CD4-positive, alpha-beta T cell (primary cell): ENCODE results near the gene TRMT112. TPM values are rescaled to one million over a fixed set of nuclear protein-coding genes. Genes with fewer than 3 reads are reported as not detected.

Experiments used
- ATAC-seq: fragments of 200-7000 bp; cut with Tn5 transposase; one replicate; pipeline ENCODE4 v1.10.0; 2022; ENCODE audit warnings: mild to moderate bottlenecking; ENCODE audit not compliant: poor library complexity
- CTCF ChIA-PET: fragments of 350-600 bp; sonication (Branson Sonifier 250); formaldehyde crosslinking; loops from one replicate; lab custom pipeline; 2021; ENCODE audit warnings: antibody characterized with exemption, inconsistent platforms; lab: Charles Lee
- POLR2A ChIA-PET: fragments of 350-600 bp; sonication (Branson Sonifier 250); formaldehyde crosslinking; loops from one replicate; lab custom pipeline; 2021; ENCODE audit warnings: antibody characterized with exemption, inconsistent platforms; lab: Charles Lee
- DNase-seq, 14 experiments: peaks; one replicate each; pipeline ENCODE4 v3.0.0-alpha.2; 2013 to 2020; ENCODE audit warnings: mixed read lengths in 2 of 14
- H3K27ac ChIP-seq, 2 donors: one replicate each; pipeline versions ENCODE4 v1.5.1 to v1.7.0; 2013; ENCODE audit warnings: low read length in 2 of 2, low read depth in 1 of 2, mild to moderate bottlenecking in 1 of 2
- H3K27me3 ChIP-seq, 2 experiments: 1 replicate in 1 of 2; 2 replicates in 1 of 2; pipeline versions ENCODE4 v1.6.1 to v1.7.0; 2013; ENCODE audit warnings: low read length in 2 of 2, control low read depth in 1 of 2, mild to moderate bottlenecking in 1 of 2, moderate library complexity in 1 of 2; ENCODE audit not compliant: insufficient read depth in 2 of 2, control insufficient read depth in 1 of 2
- H3K36me3 ChIP-seq: one replicate; pipeline ENCODE4 v1.6.1; 2013; ENCODE audit warnings: low read length, control low read depth; ENCODE audit not compliant: insufficient read depth
- H3K4me1 ChIP-seq: one replicate; pipeline ENCODE4 v1.6.1; 2013; ENCODE audit warnings: low read length, control low read depth; ENCODE audit not compliant: insufficient read depth
- H3K4me3 ChIP-seq: one replicate; pipeline ENCODE4 v1.5.1; 2013; ENCODE audit warnings: mild to moderate bottlenecking, low read length, moderate library complexity
- H3K9me3 ChIP-seq, 2 experiments: 1 replicate in 1 of 2; 2 replicates in 1 of 2; pipeline versions ENCODE4 v1.6.1 to v1.7.0; 2013; ENCODE audit warnings: low read length in 2 of 2, mild to moderate bottlenecking in 2 of 2, control low read depth in 1 of 2, moderate library complexity in 1 of 2; ENCODE audit not compliant: control insufficient read depth in 1 of 2, insufficient read depth in 1 of 2
- H3K27ac Mint-ChIP-seq: one replicate; pipeline ENCODE4 v1.8.0; 2020; ENCODE audit warnings: mixed read lengths
- H3K27me3 Mint-ChIP-seq: one replicate; pipeline ENCODE4 v1.8.0; 2021; ENCODE audit warnings: mixed read lengths
- H3K36me3 Mint-ChIP-seq: one replicate; pipeline ENCODE4 v1.8.0; 2021; ENCODE audit warnings: low read depth, mixed read lengths
- H3K4me1 Mint-ChIP-seq: one replicate; pipeline ENCODE4 v1.8.0; 2021; ENCODE audit warnings: low read depth, mixed read lengths
- H3K4me3 Mint-ChIP-seq: one replicate; pipeline ENCODE4 v1.8.0; 2020; ENCODE audit warnings: mild to moderate bottlenecking, mixed read lengths
- H3K9me3 Mint-ChIP-seq: one replicate; pipeline ENCODE4 v1.8.0; 2020; ENCODE audit warnings: mixed read lengths
- CTCF ChIP-seq: fragments of 200-600 bp; IDR thresholded peaks from one replicate; pipeline ENCODE4 v1.8.0; 2022; ENCODE audit warnings: antibody characterized with exemption, mild to moderate bottlenecking
- intact Hi-C, 2 experiments: fragments of 100-400 bp; cut with DNase I in 1 of 2; cut with micrococcal nuclease in 1 of 2; formaldehyde crosslinking; loops; one replicate each; pipeline versions ENCODE4 v1.15.1 to v1.9.0; 2023 to 2025; cut with DNase I, micrococcal nuclease
- microRNA-seq: library from miRNA; unstranded; fragments of <30 nt; microRNA quantifications from one replicate; pipeline ENCODE4 v1.2.0, GENCODE V29; 2021; ENCODE audit warnings: borderline microRNAs expressed, borderline replicate concordance
- total RNA-seq, 174 experiments: library from RNA in 2 of 174; stranded (reverse) in 2 of 174; gene quantifications; one replicate each; pipeline ENCODE4 v1.2.3 and lab custom pipeline; 2021 to 2026

TRMT112 gene
- total RNA-seq, 2 experiments from 2014 or later: 70.5 to 71.4 TPM

DNA sequence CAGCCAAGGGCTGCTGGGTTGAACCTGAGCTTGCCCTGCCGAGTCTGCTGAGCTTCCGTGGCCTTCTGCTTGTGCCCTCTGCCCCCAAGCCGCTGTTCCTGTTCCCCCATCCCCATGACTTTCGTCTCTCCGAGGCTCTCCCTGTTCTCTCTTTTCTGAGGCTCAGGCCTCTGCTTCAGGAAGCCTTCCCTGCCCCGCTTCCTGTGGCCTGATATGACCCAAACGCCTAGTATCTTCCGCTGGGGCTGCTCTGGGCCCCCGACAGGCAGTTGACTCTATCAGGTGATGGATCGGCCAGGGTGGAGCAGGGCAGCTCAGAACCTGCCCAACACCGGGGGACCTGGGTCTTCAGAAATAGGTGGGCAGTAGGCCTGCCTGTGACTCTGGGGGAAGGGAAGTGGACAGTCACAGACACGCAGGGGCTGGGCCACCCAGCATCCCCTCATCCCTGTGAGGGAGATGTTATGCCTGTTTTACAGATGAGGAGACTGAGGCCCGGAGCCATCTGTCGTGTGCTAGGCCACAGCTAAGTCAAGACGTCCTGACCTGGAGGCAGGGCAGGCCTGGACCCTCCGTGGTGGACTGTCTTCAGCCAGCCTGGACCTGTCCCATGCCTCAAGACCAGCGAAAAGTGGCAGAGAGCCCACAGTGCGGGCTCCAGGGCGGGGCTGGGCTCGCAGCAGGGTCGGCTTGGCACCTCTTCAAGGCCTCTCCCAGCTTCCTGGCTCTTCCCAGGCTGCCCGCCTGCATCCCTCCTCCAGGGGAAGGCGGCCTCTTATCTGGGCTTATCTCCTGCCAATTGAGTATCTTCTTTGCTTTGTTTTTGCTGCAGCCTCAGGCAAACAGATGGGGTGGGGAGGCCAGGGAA is 49.1 kb downstream of the TRMT112 start:
- no peak for TF ChIP-seq CTCF
- ATAC-seq: no peak
- peaks cover 43% of the 10 kb centered on the region for H3K4me1 ChIP-seq
- H3K9me3 ChIP-seq: no peaks in the 10 kb centered on the region
- peak overlapping the region; percentile 97 for H3K4me3 ChIP-seq
- Mint-ChIP-seq H3K27me3 (peaks cover 5% of the 10 kb centered on the region), H3K4me1 (peaks cover 32% of the 10 kb centered on the region), H3K4me3 (peak overlapping the region; percentile 94), H3K27ac (peak overlapping the region; percentile 99), H3K36me3 (peaks cover 20% of the 10 kb centered on the region), H3K9me3 (no peaks in the 10 kb centered on the region)
- peak overlapping the region; percentile 92 to 99 for H3K27ac ChIP-seq
- H3K36me3 ChIP-seq: no peaks in the 10 kb centered on the region
- peak in 1 of 14 experiments; percentile 37 for DNase-seq
- ChIA-PET POLR2A (interaction anchor here (0.8 to 6.6 kb wide), 14 partner anchors 15 to 83 kb away, joined by 3 to 125 read pairs (median 20); partner anchors contain the start of genes BAD, DNAJC4, ESRRA and FERMT3), CTCF (interaction anchor here (1.4 to 3.4 kb wide), 6 partner anchors 16 to 82 kb away, joined by 4 to 19 read pairs (median 6); partner anchors contain the start of genes PPP1R14B, PRDX5, STIP1 and TRMT112)
- no peaks in the 10 kb centered on the region for H3K27me3 ChIP-seq
- intact Hi-C loops: no loop called here

DNA sequence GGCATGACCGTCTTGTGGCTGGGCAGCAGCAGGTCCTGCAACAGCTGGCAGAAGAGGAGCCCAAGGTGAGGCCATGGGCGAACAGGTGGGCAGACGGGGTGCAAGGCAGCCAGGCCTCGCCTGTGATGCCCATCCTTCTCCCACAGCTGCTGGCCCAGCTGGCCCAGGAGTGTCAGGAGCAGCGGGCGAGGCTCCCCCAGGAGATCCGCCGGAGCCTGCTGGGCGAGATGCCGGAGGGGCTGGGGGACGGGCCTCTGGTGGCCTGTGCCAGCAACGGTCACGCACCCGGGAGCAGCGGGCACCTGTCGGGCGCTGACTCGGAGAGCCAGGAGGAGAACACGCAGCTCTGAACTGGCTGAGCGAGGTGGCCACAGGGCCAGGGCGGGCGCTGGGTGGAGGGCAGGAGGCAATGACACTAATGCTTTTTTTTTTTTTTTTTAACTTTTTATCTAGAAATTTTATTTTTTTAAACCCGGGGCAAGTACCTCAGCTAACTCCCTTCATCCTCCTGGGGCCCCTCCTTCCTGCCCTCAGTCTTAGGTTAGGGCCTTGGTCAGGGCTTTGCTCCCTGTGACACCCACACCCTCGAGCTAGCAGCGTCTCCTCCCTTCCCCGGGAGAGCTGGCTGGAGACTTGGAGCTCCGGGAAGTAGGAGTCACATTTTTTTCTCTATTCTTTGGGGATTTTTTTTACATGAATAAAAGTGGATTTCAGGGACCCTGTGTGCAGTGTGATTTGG is 50.0 kb downstream of the TRMT112 start:
- Mint-ChIP-seq H3K36me3 (peaks cover 20% of the 10 kb centered on the region), H3K9me3 (no peaks in the 10 kb centered on the region)
- no peak overlapping the region for H3K4me3 ChIP-seq

More for the DNA sequence above, 50.0 kb downstream of the TRMT112 start:
- Histone ChIP-seq H3K27ac (no peak overlapping the region), H3K9me3 (no peaks in the 10 kb centered on the region), H3K27me3 (no peaks in the 10 kb centered on the region), H3K36me3 (peaks cover 7% of the 10 kb centered on the region), H3K4me1 (peaks cover 40% of the 10 kb centered on the region)
- ATAC-seq: no peak
- no peak for TF ChIP-seq CTCF
- peaks cover 5% of the 10 kb centered on the region for H3K27me3 Mint-ChIP-seq
- intact Hi-C loops: no loop called here
- peak in 1 of 14 experiments; percentile 36 for DNase-seq
- peak overlapping the region; percentile 94 for H3K4me3 Mint-ChIP-seq
- H3K27ac Mint-ChIP-seq: peak overlapping the region; percentile 99
- peaks cover 32% of the 10 kb centered on the region for H3K4me1 Mint-ChIP-seq
- POLR2A ChIA-PET: interaction anchor here (0.8 to 6.6 kb wide), 6 partner anchors 18 to 61 kb away, joined by 5 to 108 read pairs (median 60); partner anchors contain the start of genes FERMT3, FKBP2, GPR137 and NUDT22
- CTCF ChIA-PET: interaction anchor here (0.6 to 3.4 kb wide), 5 partner anchors 15 to 814 kb away, joined by 3 to 19 read pairs (median 5); partner anchors contain the start of gene STIP1

Small RNA genes within 50 kb of the gene (microRNA-seq; reads per million reads assigned to microRNA genes)
- gene MIR7155: not detected

Other genes with a start within 250 kb of the TRMT112 start
- gene MACROD1, start 151.4 kb downstream of the TRMT112 start, total RNA-seq: 1 to 10 TPM; 6.0 to 6.3 TPM
- 10 to 100 TPM; 29.0 to 37.5 TPM for gene STIP1, start 131.4 kb downstream of the TRMT112 start, total RNA-seq
- gene FERMT3, start 110.8 kb downstream of the TRMT112 start, total RNA-seq: 10 to 100 TPM; 55.8 to 61.1 TPM
- gene TRPT1, start 91.4 kb downstream of the TRMT112 start, total RNA-seq: 10 to 100 TPM; 11.3 to 11.5 TPM
- 10 to 100 TPM; 26.8 to 26.9 TPM for gene NUDT22, start 91.3 kb downstream of the TRMT112 start, total RNA-seq
- gene DNAJC4, start 87.0 kb downstream of the TRMT112 start, total RNA-seq: 10 to 100 TPM; 35.9 to 37.9 TPM
- gene VEGFB, start 83.0 kb downstream of the TRMT112 start, total RNA-seq: 10 to 100 TPM; 39.7 to 48.7 TPM
- gene FKBP2, start 76.5 kb downstream of the TRMT112 start, total RNA-seq: 10 to 100 TPM; 11.2 to 14.6 TPM
- 10 to 100 TPM; 17.1 to 21.0 TPM for gene PPP1R14B, start 70.6 kb downstream of the TRMT112 start, total RNA-seq
- 1 to 10 TPM; 2.5 to 2.7 TPM for gene PLCB3, start 66.0 kb downstream of the TRMT112 start, total RNA-seq
- 10 to 100 TPM; 22.5 to 23.0 TPM for gene BAD, start 32.9 kb downstream of the TRMT112 start, total RNA-seq
- 10 to 100 TPM; 13.8 to 16.6 TPM for gene GPR137, start 31.7 kb downstream of the TRMT112 start, total RNA-seq
- gene KCNK4, start 26.3 kb downstream of the TRMT112 start, total RNA-seq: under 1 TPM in 1 of 2 experiments, not detected in 1; 0.14 TPM
- not detected for gene CATSPERZ, start 17.2 kb downstream of the TRMT112 start, total RNA-seq
- gene ESRRA, start 12.0 kb downstream of the TRMT112 start, total RNA-seq: 10 to 100 TPM; 10.9 to 12.0 TPM
- gene PRDX5, start 562 bp upstream of the TRMT112 start, total RNA-seq: 10 to 100 TPM; 31.7 to 33.1 TPM
- 100 to 1,000 TPM; 107 to 112 TPM for gene CCDC88B, start 22.6 kb upstream of the TRMT112 start, total RNA-seq
- gene RPS6KA4, start 41.6 kb upstream of the TRMT112 start, total RNA-seq: 1 to 10 TPM; 7.3 to 9.2 TPM
- not detected for gene SLC22A11, start 238.4 kb upstream of the TRMT112 start, total RNA-seq